DOHH2 (cell line): ENCODE results near the gene VPS8.
"Not testable (repeated sequence)": the region's sequence is repeated elsewhere in the genome, so short reads cannot be mapped to it uniquely, and the experiment has no call there.

Experiments used
- H3F3A ChIP-seq: fragments of 200-600 bp; sonication (generic), shearing (Covaris generic); 2 replicates; pipeline ENCODE4 v1.6.0; 2016; ENCODE audit warnings: antibody characterized with exemption, mild to moderate bottlenecking; ENCODE audit not compliant: control insufficient read depth, insufficient read depth
- H3K27ac ChIP-seq: fragments of 200-600 bp; sonication (generic); 2 replicates; pipeline ENCODE4 v1.5.1; 2014; ENCODE audit warnings: low read depth, mild to moderate bottlenecking, low read length, moderate library complexity
- H3K27me3 ChIP-seq: fragments of 200-600 bp; sonication (generic); 2 replicates; pipeline ENCODE4 v1.6.1; 2014; ENCODE audit warnings: mild to moderate bottlenecking, low read length, mixed read lengths; ENCODE audit not compliant: control insufficient read depth
- H3K36me3 ChIP-seq: fragments of 200-600 bp; sonication (generic); 2 replicates; pipeline ENCODE4 v1.6.1; 2014; ENCODE audit warnings: mild to moderate bottlenecking, low read length, moderate library complexity, mixed read lengths; ENCODE audit not compliant: control insufficient read depth
- H3K4me1 ChIP-seq: fragments of 200-600 bp; sonication (generic); 2 replicates; pipeline ENCODE4 v1.6.1; 2014; ENCODE audit warnings: mild to moderate bottlenecking, low read length, mixed read lengths; ENCODE audit not compliant: control insufficient read depth
- H3K4me2 ChIP-seq: fragments of 200-600 bp; sonication (generic); 2 replicates; pipeline ENCODE4 v1.6.0; 2014; ENCODE audit warnings: mild to moderate bottlenecking, low read length, moderate library complexity
- H3K4me3 ChIP-seq: fragments of 200-600 bp; sonication (generic); 2 replicates; pipeline ENCODE4 v1.5.1; 2014; ENCODE audit warnings: mild to moderate bottlenecking, low read length, mixed read lengths
- H3K79me2 ChIP-seq: fragments of 200-600 bp; sonication (generic); 2 replicates; pipeline ENCODE4 v1.6.1; 2014; ENCODE audit warnings: mild to moderate bottlenecking, low read length, mixed read lengths; ENCODE audit not compliant: control insufficient read depth
- H3K9me2 ChIP-seq: fragments of 200-600 bp; sonication (generic); replicated peaks from 2 replicates; pipeline ENCODE4 v1.6.1; 2014; ENCODE audit warnings: mild to moderate bottlenecking, low read length, mixed read lengths; ENCODE audit not compliant: control insufficient read depth
- H3K9me3 ChIP-seq: fragments of 200-600 bp; sonication (generic); 2 replicates; pipeline ENCODE4 v1.6.1; 2014; ENCODE audit warnings: antibody characterized with exemption, low read length, mixed read lengths; ENCODE audit not compliant: control insufficient read depth, insufficient read depth
- H4K20me1 ChIP-seq: fragments of 200-600 bp; sonication (generic); 2 replicates; pipeline ENCODE4 v1.6.0; 2014; ENCODE audit warnings: low read depth, mild to moderate bottlenecking, antibody characterized with exemption, low read length, moderate library complexity; ENCODE audit not compliant: control insufficient read depth, insufficient read depth
- EZH2phosphoT487 ChIP-seq: fragments of 200-600 bp; sonication (generic); IDR thresholded peaks from 2 replicates; pipeline ENCODE4 v1.6.1; 2017; ENCODE audit warnings: borderline replicate concordance, mild to moderate bottlenecking, antibody characterized with exemption, low read length, moderate library complexity, mixed read lengths
- TF ChIP-seq, protein P1 (sequence below): fragments of 200-600 bp; sonication (generic); IDR thresholded peaks from one replicate; pipeline ENCODE4 v1.5.1; 2014; ENCODE audit warnings: antibody characterized with exemption, mild to moderate bottlenecking, low read depth, low read length; ENCODE audit not compliant: poor library complexity, severe bottlenecking

Gene VPS8

GRCh38 chr3:184945886-184946625, 134.1 kb downstream of the VPS8 start:
- H3K4me3 ChIP-seq: no peak overlapping the region
- no peaks in the 10 kb centered on the region for H3F3A ChIP-seq
- H4K20me1 ChIP-seq: no peaks in the 10 kb centered on the region
- no peaks in the 10 kb centered on the region for H3K27me3 ChIP-seq
- H3K79me2 ChIP-seq: no peaks in the 10 kb centered on the region
- 0 out of 2 replicates have a peak, but pooled peaks cover 2% of the 10 kb centered on the region for H3K36me3 ChIP-seq
- H3K4me1 ChIP-seq: peaks cover 11% of the 10 kb centered on the region
- no peak overlapping the region for H3K4me2 ChIP-seq
- no peaks in the 10 kb centered on the region for H3K9me2 ChIP-seq
- no peak overlapping the region for H3K27ac ChIP-seq
- TF ChIP-seq EZH2phosphoT487: no peak
- TF ChIP-seq, protein P1, sequence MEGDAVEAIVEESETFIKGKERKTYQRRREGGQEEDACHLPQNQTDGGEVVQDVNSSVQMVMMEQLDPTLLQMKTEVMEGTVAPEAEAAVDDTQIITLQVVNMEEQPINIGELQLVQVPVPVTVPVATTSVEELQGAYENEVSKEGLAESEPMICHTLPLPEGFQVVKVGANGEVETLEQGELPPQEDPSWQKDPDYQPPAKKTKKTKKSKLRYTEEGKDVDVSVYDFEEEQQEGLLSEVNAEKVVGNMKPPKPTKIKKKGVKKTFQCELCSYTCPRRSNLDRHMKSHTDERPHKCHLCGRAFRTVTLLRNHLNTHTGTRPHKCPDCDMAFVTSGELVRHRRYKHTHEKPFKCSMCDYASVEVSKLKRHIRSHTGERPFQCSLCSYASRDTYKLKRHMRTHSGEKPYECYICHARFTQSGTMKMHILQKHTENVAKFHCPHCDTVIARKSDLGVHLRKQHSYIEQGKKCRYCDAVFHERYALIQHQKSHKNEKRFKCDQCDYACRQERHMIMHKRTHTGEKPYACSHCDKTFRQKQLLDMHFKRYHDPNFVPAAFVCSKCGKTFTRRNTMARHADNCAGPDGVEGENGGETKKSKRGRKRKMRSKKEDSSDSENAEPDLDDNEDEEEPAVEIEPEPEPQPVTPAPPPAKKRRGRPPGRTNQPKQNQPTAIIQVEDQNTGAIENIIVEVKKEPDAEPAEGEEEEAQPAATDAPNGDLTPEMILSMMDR: no peak
- H3K9me3 ChIP-seq: no peaks in the 10 kb centered on the region

DNA sequence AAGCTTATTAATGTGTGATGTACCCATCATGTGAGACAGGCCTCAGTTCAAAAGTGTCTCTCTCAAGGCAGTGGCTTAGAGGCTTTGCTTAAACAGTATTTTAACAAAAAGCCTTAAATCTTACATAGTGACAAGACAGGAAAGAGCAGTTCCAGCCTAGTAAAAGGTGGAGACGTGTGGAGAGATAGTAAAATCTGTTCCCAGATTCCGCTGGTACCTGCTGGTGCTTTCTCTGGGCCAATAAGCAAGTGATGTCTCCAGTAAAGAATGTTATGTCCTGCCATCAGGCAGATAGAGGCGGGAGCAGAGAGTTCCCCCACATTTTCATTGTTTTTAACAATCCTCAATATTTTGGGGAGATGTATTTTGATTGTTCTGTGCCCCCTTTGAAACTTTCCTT, 135.0 kb downstream of the VPS8 start:
- H3K4me2 ChIP-seq: no peak overlapping the region
- no peaks in the 10 kb centered on the region for H3F3A ChIP-seq
- H3K9me3 ChIP-seq: no peaks in the 10 kb centered on the region
- peaks cover 11% of the 10 kb centered on the region for H3K4me1 ChIP-seq
- H3K27ac ChIP-seq: no peak overlapping the region
- no peaks in the 10 kb centered on the region for H3K9me2 ChIP-seq
- TF ChIP-seq EZH2phosphoT487: no peak
- TF ChIP-seq, protein P1: no peak
- no peak overlapping the region for H3K4me3 ChIP-seq
- 0 out of 2 replicates have a peak, but pooled peaks cover 2% of the 10 kb centered on the region for H3K36me3 ChIP-seq
- no peaks in the 10 kb centered on the region for H3K27me3 ChIP-seq
- no peaks in the 10 kb centered on the region for H3K79me2 ChIP-seq
- H4K20me1 ChIP-seq: no peaks in the 10 kb centered on the region

DNA sequence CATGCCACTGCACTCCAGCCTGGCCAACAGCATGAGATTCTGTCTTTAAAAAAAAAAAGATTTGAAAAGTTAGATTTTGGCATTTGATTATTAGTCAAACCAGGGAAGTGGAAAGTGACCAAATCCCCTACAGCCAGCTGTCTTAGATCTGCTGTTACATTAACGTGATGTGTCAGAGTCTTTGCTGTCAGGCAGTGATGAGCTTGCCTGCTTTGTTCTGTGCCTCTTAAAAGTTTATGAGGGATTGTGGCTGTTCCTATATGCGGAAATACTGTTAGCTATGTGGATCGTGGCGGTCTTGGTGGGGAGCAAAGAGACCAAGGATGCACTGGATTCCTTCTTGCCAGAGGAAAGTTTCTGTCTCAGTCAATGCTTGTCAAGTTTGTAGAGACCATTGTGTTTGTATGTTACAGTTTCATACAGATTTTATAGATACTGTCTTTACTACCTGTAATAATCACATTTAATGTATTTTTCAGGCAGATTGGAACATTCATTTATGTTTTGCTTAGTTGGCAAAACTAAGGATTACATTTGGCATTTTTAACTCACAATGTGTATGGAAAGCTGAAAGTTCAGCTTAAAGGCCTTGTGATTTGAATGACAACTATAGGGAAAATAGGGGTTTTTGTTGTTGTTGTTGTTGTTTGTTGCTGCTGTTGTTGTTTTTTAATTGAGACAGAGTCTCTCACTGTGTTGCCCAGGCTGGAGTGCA, 137.4 kb downstream of the VPS8 start:
- no peaks in the 10 kb centered on the region for H3K79me2 ChIP-seq

DNA sequence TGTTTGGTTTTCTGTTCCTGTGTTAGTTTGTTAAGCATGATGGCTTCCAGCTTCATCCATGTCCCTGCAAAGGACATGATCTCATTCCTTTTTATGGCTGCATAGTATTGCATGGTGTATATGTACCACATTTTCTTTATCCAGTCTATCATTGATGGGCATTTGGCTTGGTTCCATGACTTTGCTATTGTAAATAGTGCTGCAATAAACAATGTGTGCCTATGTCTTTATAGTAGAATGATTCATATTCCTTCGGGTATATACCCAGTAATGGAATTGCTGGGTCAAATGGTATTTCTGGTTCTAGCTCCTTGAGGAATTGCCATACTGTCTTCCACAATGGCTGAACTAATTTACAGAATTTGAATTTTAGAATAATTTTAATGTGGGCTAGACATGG, 138.8 kb downstream of the VPS8 start:
- not testable (repeated sequence) for H3K4me2 ChIP-seq, H3K4me3 ChIP-seq, H3K27ac ChIP-seq, H3K9me3 ChIP-seq, H3K27me3 ChIP-seq, H3K36me3 ChIP-seq, H3K79me2 ChIP-seq, H4K20me1 ChIP-seq, H3F3A ChIP-seq, H3K4me1 ChIP-seq, H3K9me2 ChIP-seq

More for the DNA sequence above, 137.4 kb downstream of the VPS8 start:
- Histone ChIP-seq H3F3A (no peaks in the 10 kb centered on the region), H3K9me3 (no peaks in the 10 kb centered on the region), H3K4me3 (no peak overlapping the region), H3K4me1 (no peaks in the 10 kb centered on the region), H3K27ac (no peak overlapping the region), H3K9me2 (no peaks in the 10 kb centered on the region), H3K4me2 (no peak overlapping the region), H3K27me3 (no peaks in the 10 kb centered on the region), H4K20me1 (no peaks in the 10 kb centered on the region), H3K36me3 (0 out of 2 replicates have a peak, but pooled peaks cover 2% of the 10 kb centered on the region)
- no peak for TF ChIP-seq EZH2phosphoT487
- TF ChIP-seq, protein P1: no peak
